Osteoblast (primary cell): ENCODE measurements around the gene PKD1L1. TPM values are rescaled to one million over a fixed set of nuclear protein-coding genes. Genes with fewer than 3 reads are reported as not detected.
A peak's percentile ranks its signal among the peaks of the same experiment; 100 is the strongest.
"Not testable (repeated sequence)": the region's sequence is repeated elsewhere in the genome, so short reads cannot be mapped to it uniquely, and the experiment has no call there.

Experiments used
- DNase-seq: peaks from one replicate; pipeline ENCODE4 v3.0.0; 2011; ENCODE audit warnings: low spot score, mixed read lengths; ENCODE audit not compliant: insufficient read length; ENCODE audit errors: missing footprints
- H2AFZ ChIP-seq: 2 replicates; pipeline ENCODE4 v1.6.0; 2011; ENCODE audit warnings: mild to moderate bottlenecking, low read length
- H3K27ac ChIP-seq: 2 replicates; pipeline ENCODE4 v1.5.1; 2011; ENCODE audit warnings: mild to moderate bottlenecking, low read depth, low read length, moderate library complexity
- H3K27me3 ChIP-seq: 2 replicates; pipeline ENCODE4 v1.6.0; 2012; ENCODE audit warnings: mild to moderate bottlenecking, control low read depth, inconsistent platforms, low read length, moderate library complexity; ENCODE audit not compliant: insufficient read depth
- H3K36me3 ChIP-seq: 2 replicates; pipeline ENCODE4 v1.5.1; 2011; ENCODE audit warnings: mild to moderate bottlenecking, low read length, control low read depth, moderate library complexity; ENCODE audit not compliant: insufficient read depth
- H3K4me1 ChIP-seq: 2 replicates; pipeline ENCODE4 v1.5.1; 2011; ENCODE audit warnings: mild to moderate bottlenecking, low read length, control low read depth, moderate library complexity; ENCODE audit not compliant: insufficient read depth
- H3K4me2 ChIP-seq: 2 replicates; pipeline ENCODE4 v1.6.0; 2011; ENCODE audit warnings: mild to moderate bottlenecking, low read length; ENCODE audit not compliant: insufficient read depth
- H3K4me3 ChIP-seq: fragments of 200-600 bp; sonication (generic); 3 replicates; pipeline ENCODE4 v1.5.1; 2012; ENCODE audit warnings: mild to moderate bottlenecking, low read length, inconsistent platforms; ENCODE audit not compliant: insufficient read depth
- H3K79me2 ChIP-seq: 2 replicates; pipeline ENCODE4 v1.6.0; 2012; ENCODE audit warnings: mild to moderate bottlenecking, low read length, control low read depth, inconsistent platforms; ENCODE audit not compliant: insufficient read depth
- H3K9me3 ChIP-seq: 2 replicates; pipeline ENCODE4 v1.5.1; 2011; ENCODE audit warnings: low read depth, low read length, control low read depth
- H4K20me1 ChIP-seq: 2 replicates; pipeline ENCODE4 v1.6.0; 2012; ENCODE audit warnings: mild to moderate bottlenecking, low read length, control low read depth; ENCODE audit not compliant: insufficient read depth
- CTCF ChIP-seq: IDR thresholded peaks from 2 replicates; pipeline ENCODE4 v1.5.1; 2011; ENCODE audit warnings: mild to moderate bottlenecking, low read depth, low read length, moderate library complexity; ENCODE audit errors: extremely low read depth
- total RNA-seq: library from RNA; depleted of rRNA; stranded (reverse); fragments of >200 nt; gene quantifications from 2 replicates; pipeline ENCODE4 v1.2.3, GENCODE V29; 2012

The PKD1L1 gene
- total RNA-seq, 1 donor: under 0.01 TPM

- H2AFZ ChIP-seq: peak overlapping the region; percentile 49
- H3K4me3 ChIP-seq: no peak overlapping the region
- no peaks in the 10 kb centered on the region for H3K79me2 ChIP-seq
- DNase-seq: no peak
- no peaks in the 10 kb centered on the region for H3K9me3 ChIP-seq
- H3K4me1 ChIP-seq: peaks cover 29% of the 10 kb centered on the region
- H3K27ac ChIP-seq: no peak overlapping the region
- peak; percentile 89 for TF ChIP-seq CTCF
- H3K27me3 ChIP-seq: no peaks in the 10 kb centered on the region
- no peaks in the 10 kb centered on the region for H4K20me1 ChIP-seq
- H3K4me2 ChIP-seq: no peak overlapping the region
- H3K36me3 ChIP-seq: no peaks in the 10 kb centered on the region
Measured at GRCh38 chr7:47945261-47946015, 2.8 kb downstream of the PKD1L1 start.

- DNase-seq: no peak
- Histone ChIP-seq H3K4me1 (peaks cover 33% of the 10 kb centered on the region), H2AFZ (peak overlapping the region; percentile 49), H3K9me3 (no peaks in the 10 kb centered on the region), H3K27ac (no peak overlapping the region), H4K20me1 (no peaks in the 10 kb centered on the region), H3K27me3 (no peaks in the 10 kb centered on the region), H3K36me3 (no peaks in the 10 kb centered on the region), H3K79me2 (no peaks in the 10 kb centered on the region), H3K4me2 (no peak overlapping the region), H3K4me3 (no peak overlapping the region)
- TF ChIP-seq CTCF: no peak
Measured at GRCh38 chr7:47944536-47945260, 3.6 kb downstream of the PKD1L1 start.

- Histone ChIP-seq H3K4me1 (peaks cover 33% of the 10 kb centered on the region), H2AFZ (peak overlapping the region; percentile 73)
Measured at GRCh38 chr7:47943676-47944474, 4.4 kb downstream of the PKD1L1 start.

GRCh38 chr7:47942651-47943050 lies 5.6 kb downstream of the PKD1L1 start:
- H3K27ac ChIP-seq: peak overlapping the region; percentile 17
- not testable (repeated sequence) for H4K20me1 ChIP-seq
- H3K4me1 ChIP-seq: peaks cover 30% of the 10 kb centered on the region

More at GRCh38 chr7:47943676-47944474, 4.4 kb downstream of the PKD1L1 start:
- Histone ChIP-seq H3K36me3 (no peaks in the 10 kb centered on the region), H3K27me3 (no peaks in the 10 kb centered on the region), H3K27ac (peak overlapping the region; percentile 40), H3K4me2 (no peak overlapping the region), H3K79me2 (no peaks in the 10 kb centered on the region), H3K9me3 (no peaks in the 10 kb centered on the region), H3K4me3 (no peak overlapping the region), H4K20me1 (no peaks in the 10 kb centered on the region)
- DNase-seq: no peak
- no peak for TF ChIP-seq CTCF

More at GRCh38 chr7:47942651-47943050, 5.6 kb downstream of the PKD1L1 start:
- H3K79me2 ChIP-seq, H3K9me3 ChIP-seq, DNase-seq, H3K27me3 ChIP-seq, H2AFZ ChIP-seq, H3K4me2 ChIP-seq, H3K36me3 ChIP-seq, H3K4me3 ChIP-seq: not testable (repeated sequence)
